GM10847 (cell line): ENCODE data around the gene RFTN1.

Source experiments
- POLR2A ChIP-seq: IDR thresholded peaks from 2 replicates; pipeline ENCODE4 v1.6.1; 2011; ENCODE audit not compliant: insufficient read length; ENCODE audit errors: extremely low read depth

Gene RFTN1

DNA sequence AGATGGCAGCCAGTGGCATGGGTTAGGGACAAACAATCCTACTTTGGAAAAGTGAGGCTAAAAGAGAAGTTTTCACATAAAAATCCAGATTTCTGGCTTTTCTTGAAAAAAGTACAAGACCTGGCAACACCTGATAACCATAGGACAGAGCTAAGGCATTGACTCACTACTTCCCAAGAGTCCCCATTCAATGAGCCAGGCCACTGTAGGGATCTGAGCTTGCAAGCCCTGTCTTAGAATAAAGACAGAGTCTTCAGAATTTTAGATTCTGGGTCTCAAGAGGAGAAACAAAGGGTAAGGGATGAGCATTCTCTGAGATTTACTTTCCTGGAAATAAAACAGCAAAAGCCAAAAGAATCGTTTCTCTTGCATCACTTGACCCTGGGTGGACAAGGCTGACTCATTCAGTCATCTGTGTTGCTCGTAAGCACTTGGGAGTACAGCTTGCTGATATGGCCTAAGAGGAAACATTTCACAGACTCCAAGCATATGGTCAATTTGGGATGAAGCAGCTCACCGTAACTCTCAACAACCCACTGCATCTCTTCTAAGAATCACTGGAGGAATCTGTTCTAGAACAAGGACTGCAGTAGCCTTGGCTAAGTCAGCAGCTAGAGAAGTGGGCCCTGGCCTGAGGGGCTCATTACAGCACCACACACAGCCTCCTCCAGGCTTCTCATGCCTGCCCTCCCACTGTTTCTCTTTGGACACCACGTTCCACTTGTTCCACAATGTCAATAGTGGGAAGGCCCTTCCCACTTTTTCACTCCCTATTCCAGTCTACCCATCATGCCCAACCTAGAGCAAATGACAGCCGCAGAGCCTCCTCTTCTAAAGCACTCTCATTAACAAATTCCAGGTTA, 86.2 kb downstream of the RFTN1 start:
- TF ChIP-seq POLR2A: no peak

DNA sequence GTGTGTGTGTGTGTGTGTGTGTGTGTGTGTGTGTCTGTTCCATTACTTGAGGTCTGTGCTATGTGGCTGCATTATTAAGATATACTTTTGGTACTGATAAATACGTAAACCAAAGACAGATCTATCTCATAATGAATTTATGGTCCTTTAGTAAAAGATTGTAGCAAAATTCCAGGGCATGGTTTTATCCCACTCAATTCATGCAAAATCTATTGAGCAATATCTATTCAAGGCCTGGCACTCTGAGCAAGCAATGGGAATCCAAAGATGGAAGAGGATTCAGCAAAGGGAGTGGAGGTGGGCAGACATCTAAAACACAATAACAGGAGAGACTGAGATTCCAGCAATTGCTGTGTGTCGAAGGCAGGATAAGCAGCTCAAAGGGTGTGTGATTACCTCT, 86.8 kb downstream of the RFTN1 start:
- no peak for TF ChIP-seq POLR2A

DNA sequence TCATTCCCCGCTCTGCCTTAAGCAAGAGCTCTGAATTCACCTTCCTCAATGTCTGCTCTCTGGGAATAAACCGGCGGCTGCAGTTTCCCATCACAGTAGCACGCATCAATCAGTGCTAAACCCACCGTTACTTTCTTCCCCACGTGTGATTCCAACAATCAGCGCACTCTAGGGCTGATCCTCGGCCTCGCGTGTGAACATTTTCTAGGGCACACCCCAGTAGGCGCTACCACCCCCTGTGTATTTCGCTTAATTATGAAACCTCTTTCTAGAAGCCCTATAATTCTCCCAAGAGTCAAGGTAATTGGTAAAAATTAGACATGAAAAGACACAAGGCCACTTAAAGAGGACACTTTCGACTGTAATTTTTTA, 87.5 kb downstream of the RFTN1 start:
- TF ChIP-seq POLR2A: no peak

DNA sequence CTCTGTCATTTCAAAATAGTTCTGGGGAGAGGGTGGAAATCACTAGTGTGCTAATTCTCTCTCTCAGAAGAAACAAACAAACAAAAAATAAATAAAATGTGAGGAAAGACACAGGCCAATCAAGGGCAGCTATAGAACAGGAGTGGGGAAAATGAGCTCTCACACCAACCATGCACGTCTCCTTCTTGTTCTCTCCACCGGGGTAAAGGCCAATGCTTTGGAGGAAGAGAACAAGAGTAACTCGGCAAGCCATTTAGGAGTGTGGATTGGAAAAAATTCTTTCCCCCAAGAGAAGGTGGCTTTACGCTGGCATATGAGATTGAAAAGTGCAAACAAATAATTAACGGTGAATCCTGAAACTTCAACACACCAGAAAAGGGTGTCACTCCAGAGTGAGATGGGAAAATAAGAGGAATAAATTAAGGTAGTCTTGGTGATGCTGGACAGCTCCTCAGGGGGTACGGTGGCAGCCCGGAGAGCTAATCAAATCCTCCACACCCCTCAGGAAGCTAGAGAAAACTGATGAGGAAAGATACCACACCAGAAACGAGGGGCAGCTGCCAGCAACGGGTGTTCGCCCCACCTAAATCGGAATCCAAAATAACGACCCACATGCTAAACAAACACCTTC, 88.0 kb downstream of the RFTN1 start:
- TF ChIP-seq POLR2A: no peak

DNA sequence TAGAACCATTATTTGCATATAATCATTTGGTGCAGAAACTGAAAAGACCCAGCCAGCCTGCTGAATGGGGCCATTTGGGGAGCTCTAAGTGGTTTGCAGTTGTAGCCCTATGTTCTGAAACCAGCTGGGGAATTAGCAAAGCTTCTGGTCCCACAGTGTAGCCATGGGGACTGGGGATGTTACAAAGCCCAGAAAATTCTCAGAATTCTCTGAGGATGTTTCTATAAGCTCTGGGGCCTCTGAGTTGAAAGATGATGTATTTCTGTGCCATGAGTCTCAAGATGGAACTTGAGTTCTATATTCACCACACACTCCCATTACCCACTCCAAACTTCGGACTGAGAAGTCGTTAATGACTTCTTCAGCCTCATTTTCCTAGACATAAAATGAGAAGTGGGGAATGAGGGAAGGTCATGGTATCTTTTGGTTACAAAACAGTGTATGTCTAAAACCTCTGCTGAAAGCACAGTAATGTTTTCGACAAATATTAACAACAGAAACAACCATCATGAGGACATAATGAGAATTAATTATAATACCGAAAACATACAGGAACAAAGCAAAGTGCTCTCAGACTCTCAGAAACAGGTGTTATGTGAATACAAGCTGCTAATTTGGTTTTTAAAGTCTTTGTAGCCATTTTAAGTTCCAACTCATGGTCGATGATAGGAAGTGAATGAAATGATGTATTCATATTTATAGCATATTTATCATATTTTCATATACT, 89.4 kb downstream of the RFTN1 start:
- no peak for TF ChIP-seq POLR2A

DNA sequence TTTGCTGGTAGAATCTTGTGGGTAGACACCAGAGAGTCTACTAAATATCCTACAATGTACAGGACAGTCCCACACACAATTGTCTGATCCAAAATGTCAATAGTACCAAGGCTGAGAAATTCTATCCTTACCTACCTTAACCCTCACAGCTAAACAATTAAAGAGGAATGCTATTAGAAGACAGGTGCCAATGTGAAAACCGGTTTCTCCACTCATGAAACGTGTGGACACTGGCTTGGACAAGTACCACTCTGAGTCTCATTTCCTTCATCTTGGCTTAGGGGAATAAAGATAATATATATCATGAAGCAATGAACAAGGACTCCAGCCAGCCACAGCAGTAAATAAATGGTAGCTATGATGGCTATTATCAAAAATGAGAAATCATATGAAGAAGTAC, 90.2 kb downstream of the RFTN1 start:
- TF ChIP-seq POLR2A: no peak

DNA sequence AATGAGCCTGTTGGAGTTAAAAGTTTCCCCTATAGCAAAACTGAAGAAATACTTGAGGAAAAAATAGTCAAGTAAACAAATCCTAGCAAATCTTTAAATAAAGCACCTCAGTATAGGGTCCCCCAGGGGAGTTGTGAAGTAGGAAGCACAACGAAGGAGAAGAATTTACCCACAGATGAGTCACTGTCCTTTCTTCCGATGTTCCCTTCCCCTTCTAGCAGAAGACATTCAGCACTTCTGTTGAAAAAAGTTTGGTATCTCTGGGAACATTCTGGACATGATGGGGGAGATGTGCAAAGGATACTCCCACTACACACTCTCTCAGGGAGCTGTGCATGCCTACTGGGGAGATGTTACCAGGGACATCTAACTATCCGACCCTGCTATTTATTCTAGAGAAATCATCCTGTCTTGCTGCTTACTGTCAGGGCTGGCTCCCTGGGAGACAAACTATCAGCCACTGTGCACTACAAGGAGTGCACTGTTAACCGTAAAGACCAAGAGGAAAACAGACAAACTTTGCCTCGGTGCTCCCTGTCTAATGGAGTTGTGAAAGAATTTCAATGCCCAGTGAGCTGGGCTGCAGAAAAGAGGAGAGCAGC, 93.8 kb downstream of the RFTN1 start:
- no peak for TF ChIP-seq POLR2A

DNA sequence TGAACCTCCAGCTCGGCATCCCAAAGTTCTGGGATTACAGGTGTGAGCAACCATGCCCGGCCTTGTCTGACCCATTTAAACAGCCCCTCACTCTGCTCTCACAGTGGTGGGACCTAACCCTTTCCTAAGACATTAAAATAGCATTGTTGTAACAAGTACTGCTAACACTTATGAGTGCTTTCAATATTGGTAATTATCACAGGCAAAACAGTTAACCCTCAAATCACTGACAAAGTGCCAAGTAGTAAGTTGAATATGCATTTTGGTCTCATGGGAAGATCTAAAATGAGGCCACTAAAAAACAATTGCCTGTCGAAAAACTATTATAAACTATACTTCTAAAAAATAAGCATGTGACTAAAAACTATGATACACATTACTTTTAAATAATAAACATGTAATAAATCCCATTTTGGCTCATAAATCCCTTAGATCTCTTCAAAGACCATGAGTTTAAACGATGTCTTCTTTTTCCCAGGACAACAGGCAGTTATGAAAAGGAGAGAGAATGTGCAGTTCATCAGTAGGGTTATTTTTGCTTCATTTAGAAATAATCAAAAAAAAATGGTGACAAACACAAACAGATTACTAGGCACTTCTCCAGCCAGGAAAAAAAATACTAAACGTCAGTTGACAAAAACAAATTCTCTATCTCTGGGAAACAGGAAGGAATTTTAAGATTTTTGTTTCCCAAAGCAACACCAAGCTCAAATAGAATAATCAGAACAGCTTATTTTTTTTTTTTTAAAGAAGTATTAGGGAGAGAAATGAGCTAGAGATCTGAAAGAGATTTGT, 95.4 kb downstream of the RFTN1 start:
- TF ChIP-seq POLR2A: no peak

DNA sequence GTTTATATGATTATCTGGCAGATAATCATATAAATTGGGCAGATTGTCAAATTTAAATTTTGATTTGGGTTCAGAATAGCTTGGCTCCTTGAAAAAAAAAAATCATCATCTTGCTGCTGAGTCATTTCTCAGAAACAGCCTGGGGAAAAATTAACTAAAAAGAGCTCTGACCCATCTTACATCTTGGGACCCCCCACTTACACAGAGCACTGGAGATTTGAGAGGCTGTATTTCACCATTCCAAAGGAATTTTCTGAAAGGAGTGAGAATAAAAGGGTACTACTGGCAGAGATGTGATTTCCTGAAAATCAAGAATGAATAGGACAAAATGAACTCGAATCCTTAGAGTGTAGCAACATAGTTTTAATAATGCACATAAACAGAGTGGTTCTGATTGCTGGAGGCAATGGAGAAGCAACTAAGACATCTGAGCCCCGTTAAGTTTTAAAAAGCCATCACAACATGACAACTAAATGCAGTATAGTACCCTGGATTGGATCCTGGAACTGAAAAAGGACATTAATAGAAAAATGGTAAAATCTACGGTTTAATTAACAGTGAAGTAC, 97.5 kb downstream of the RFTN1 start:
- no peak for TF ChIP-seq POLR2A

DNA sequence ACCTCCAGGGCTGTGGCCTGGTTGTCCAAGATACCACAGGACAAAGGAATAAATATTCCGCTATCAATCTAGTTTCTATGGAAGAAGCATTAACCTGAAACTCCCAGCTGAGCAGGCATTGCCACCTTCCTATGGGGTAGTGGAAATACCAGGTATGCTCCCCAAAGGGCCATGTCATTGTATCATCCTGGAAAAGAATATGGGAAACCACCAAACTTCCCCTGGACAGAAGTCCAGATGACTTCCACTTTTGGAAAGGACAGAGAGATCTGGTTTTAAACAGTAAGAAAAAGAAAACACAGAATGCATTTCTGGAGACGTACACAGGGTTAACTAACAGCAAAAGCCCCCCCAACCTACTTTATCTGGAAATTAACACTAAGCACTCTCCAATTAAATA, 100.2 kb downstream of the RFTN1 start:
- no peak for TF ChIP-seq POLR2A

DNA sequence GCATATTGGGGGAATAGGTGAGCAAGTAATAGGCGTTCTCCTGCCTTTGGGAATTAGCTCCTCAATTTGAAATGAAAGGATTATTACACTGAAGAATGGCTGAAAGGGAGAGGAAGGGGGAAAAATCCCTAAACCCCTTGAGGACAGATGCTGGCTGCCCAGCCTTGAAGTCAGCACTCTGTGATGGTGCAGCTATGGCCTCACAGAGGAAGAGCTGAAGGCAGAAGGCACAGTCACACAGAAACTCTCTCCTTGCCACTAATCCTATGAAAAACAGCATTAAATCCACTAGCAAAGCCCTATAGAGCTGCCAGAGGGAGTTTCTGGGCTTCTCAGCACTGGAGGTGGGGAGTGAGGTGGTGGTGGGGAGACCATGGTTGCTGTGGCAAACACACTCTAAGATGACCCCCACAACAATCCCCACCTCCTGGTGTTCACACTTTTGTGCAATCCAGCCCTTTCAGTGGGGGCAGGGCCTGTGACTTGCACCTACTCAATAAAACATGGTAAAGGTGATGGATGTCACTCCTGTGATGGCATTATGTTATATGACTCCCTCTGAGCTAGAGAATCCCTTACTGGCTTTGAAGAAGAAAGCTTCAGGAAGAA, 101.2 kb downstream of the RFTN1 start:
- TF ChIP-seq POLR2A: no peak

DNA sequence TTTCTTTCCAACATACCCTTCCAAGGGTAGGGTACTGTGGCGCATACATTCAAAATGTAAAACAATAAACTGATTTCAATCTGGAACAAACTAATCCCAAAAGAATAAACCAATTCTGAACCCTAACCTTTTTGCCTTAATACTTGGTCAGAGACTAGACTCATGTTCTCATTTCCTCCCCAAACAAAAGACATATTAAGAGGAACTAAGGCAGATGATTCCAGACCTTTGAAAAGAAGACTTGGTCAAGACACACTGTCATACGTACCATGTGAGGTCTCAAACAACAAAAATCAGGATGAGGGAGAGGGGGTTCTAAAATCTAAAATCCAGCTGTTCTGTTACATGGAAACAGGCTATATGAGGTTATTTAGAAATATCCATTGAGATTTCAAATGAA, 102.1 kb downstream of the RFTN1 start:
- no peak for TF ChIP-seq POLR2A

DNA sequence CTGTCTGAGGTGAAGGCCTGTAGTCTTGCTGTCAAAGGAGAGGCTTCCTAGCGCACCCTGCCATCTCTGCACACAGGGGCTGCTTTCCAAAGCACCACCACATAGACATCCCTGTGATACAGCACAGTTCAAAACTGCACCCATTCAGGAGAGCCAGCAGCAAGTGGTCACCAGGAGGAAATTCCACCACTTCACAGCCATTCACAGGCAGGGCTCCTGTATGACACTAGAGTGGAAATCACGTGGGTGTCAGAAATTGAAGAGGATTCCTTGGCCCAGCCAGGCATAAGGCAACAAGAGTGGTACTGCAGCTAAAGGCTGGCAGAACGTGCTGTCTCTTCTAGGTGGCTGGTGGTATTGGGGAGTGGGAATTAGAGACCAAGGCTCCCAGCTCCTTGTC, 102.8 kb downstream of the RFTN1 start:
- no peak for TF ChIP-seq POLR2A

DNA sequence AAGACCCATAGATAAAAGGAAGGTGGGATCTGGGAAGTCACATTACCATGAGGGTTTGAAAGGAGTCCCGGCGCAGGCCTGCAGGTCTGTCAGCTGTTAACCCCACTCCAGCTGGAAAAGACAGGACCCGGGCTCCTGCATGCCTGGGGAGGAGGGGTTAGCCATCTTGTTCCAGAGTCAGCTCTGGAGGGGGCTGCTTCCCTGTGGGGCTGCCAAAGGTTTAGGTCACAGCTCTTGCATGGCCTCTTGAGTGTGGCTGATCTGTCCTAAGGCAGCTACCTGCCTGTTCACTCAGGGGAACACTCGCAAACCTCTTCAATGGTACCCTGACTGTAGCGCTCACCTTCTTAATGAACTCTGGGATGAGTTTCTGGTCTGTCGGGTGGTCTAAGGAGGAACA, 104.5 kb downstream of the RFTN1 start:
- no peak for TF ChIP-seq POLR2A
